ENCODE measurements around the gene FOXL2. TPM values are rescaled to one million over a fixed set of nuclear protein-coding genes. Genes with fewer than 3 reads are reported as not detected.

FOXL2 gene
- total and polyA plus RNA-seq, 2 of the 4 experiments (the other 2 are of a cell fraction) = 0.07 TPM; not detected in 1

DNA sequence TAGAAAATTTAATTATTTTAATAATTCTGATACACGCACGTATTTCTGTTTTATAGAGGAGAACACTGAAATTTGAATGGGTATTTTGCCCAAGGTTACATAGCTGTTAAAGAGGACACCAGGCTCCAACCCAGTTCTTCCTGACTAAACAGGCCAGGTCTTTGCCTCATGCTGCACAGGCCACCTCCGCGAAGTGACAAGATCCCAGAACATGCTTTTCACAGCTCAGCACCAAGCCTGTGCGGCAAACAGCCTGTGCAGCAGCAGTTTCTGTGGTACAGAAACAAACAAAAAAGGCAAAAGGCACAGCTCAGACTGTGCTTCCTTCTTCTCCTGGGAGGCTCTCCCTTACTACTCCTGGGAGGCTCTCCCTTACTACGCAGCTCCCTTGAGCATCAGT lies 6.5 kb downstream of the FOXL2 start:
- Histone ChIP-seq H4K8ac (ENCODE audit: low read depth in 2 of 2, low read length in 2 of 2) (no peak overlapping the region), H3K56ac (ENCODE audit: extremely low read depth, insufficient read depth, low read length) (no peak overlapping the region), H3K79me1 (ENCODE audit: low read depth in 1 of 2, low read length in 2 of 2) (no peaks in the 10 kb centered on the region), H3K36me3 (ENCODE audit: control insufficient read depth, insufficient read depth, low read length) (no peaks in the 10 kb centered on the region), H3K9ac (ENCODE audit: low read depth, low read length) (no peak overlapping the region), H4K5ac (ENCODE audit: low read depth, low read length) (no peak overlapping the region), H3K4me1 (ENCODE audit: control insufficient read depth, insufficient read depth, low read length) (peaks cover 5% of the 10 kb centered on the region; the same call in 1 of the 2 replicates), H2AK9ac (replicated peaks; ENCODE audit: low read depth, low read length, poor library complexity) (no peak overlapping the region), H3K4ac (ENCODE audit: low read depth, low read length) (no peak overlapping the region), H2AFZ (replicated peaks; ENCODE audit: low read length, poor library complexity) (no peak overlapping the region), H3K23ac (ENCODE audit: low read depth, low read length) (no peak overlapping the region), H2AK5ac (ENCODE audit: low read depth, low read length) (no peak overlapping the region), H2BK120ac (ENCODE audit: low read depth, low read length) (no peak overlapping the region), H3K4me2 (ENCODE audit: low read depth, low read length) (no peak overlapping the region), H3K4me3 (ENCODE audit: insufficient read depth, low read depth, low read length) (no peak overlapping the region), H3K18ac (ENCODE audit: low read depth, low read length) (no peak overlapping the region), H2BK20ac (ENCODE audit: low read depth, low read length) (no peak overlapping the region), H3K9me3 (ENCODE audit: control insufficient read depth, insufficient read depth, low read length) (peaks cover 5% of the 10 kb centered on the region), H3K9me1 (ENCODE audit: insufficient read depth, low read length) (0 out of 2 replicates have a peak, but pooled peaks cover 3% of the 10 kb centered on the region), H3K27ac (ENCODE audit: insufficient read depth, low read length) (no peak overlapping the region), H2BK5ac (ENCODE audit: low read depth, low read length, poor library complexity, severe bottlenecking) (no peak overlapping the region), H4K91ac (ENCODE audit: insufficient read depth, low read depth, low read length) (no peak overlapping the region), H4K20me1 (ENCODE audit: insufficient read depth, low read length) (peaks cover 24% of the 10 kb centered on the region), H3K27me3 (ENCODE audit: control insufficient read depth, insufficient read depth, low read length) (peaks cover 96% of the 10 kb centered on the region), H3K14ac (replicated peaks; ENCODE audit: low read depth, low read length) (no peak overlapping the region), H2BK15ac (ENCODE audit: low read depth, low read length) (no peak overlapping the region)
- no TSS peak for BruUV-seq (replicated peaks)
- intact Hi-C loops (cut with micrococcal nuclease) (no loop called here), in situ Hi-C loops (cut with MboI; ENCODE audit: low sequenced_read_pairs) (no loop called here), dilution Hi-C loops (cut with HindIII; ENCODE audit: low sequenced_read_pairs, unreplicated experiment) (no loop called here)
- CTCF ChIA-PET = interaction anchor here (0.6 kb wide), 1 partner anchor 512 kb away, joined by 4 read pairs; no protein-coding TSS in a partner anchor
- no CpG with 5 or more reads among the region's 6 CpGs for WGBS, 2 experiments (ENCODE audit: extremely low coverage in 2 of 2, insufficient read length in 1 of 2)
- TF ChIP-seq, protein P1, sequence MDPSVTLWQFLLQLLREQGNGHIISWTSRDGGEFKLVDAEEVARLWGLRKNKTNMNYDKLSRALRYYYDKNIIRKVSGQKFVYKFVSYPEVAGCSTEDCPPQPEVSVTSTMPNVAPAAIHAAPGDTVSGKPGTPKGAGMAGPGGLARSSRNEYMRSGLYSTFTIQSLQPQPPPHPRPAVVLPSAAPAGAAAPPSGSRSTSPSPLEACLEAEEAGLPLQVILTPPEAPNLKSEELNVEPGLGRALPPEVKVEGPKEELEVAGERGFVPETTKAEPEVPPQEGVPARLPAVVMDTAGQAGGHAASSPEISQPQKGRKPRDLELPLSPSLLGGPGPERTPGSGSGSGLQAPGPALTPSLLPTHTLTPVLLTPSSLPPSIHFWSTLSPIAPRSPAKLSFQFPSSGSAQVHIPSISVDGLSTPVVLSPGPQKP (IDR thresholded peaks at IDR 0.05; ENCODE audit: borderline replicate concordance, low read depth, low read length) = no peak
- TF ChIP-seq BHLHE40 (IDR thresholded peaks at IDR 0.05; ENCODE audit: low read depth, low read length) (no peak), RCOR1 (IDR thresholded peaks at IDR 0.05; ENCODE audit: insufficient replicate concordance, low read length) (no peak), MXI1 (IDR thresholded peaks at IDR 0.05; ENCODE audit: borderline replicate concordance, low read depth, low read length) (no peak), POLR2A (IDR thresholded peaks at IDR 0.05; ENCODE audit: low read depth, low read length) (no peak), RFX5 (IDR thresholded peaks at IDR 0.05; ENCODE audit: low read depth, low read length) (no peak), MAZ (IDR thresholded peaks at IDR 0.05; ENCODE audit: borderline replicate concordance, low read depth, low read length) (no peak), SMC3 (IDR thresholded peaks at IDR 0.05; ENCODE audit: low read depth, low read length) (no peak), MAFK (IDR thresholded peaks at IDR 0.05; ENCODE audit: low read depth, low read length) (no peak), FOS (IDR thresholded peaks at IDR 0.05; ENCODE audit: low read depth, low read length) (no peak), NFE2L2 (IDR thresholded peaks at IDR 0.05; ENCODE audit: low read depth, low read length) (no peak), CEBPB (IDR thresholded peaks at IDR 0.05; ENCODE audit: low read depth, low read length) (no peak)
- ATAC-seq (ENCODE audit: low read depth) = no peak
- POLR2A ChIA-PET (ENCODE audit: unreplicated experiment) = no interaction called here
- no peak for DNase-seq
